GM03348 (cell line): Measurements from ENCODE around the gene FAM168B.

ENCODE experiments used
- DNase-seq: peaks from one replicate; pipeline ENCODE4 v3.0.0; 2012; ENCODE audit warnings: low spot score

The FAM168B gene

GRCh38 chr2:131055169-131056065 is 37.8 kb downstream of the FAM168B start:
- DNase-seq = peak; percentile 83

DNA sequence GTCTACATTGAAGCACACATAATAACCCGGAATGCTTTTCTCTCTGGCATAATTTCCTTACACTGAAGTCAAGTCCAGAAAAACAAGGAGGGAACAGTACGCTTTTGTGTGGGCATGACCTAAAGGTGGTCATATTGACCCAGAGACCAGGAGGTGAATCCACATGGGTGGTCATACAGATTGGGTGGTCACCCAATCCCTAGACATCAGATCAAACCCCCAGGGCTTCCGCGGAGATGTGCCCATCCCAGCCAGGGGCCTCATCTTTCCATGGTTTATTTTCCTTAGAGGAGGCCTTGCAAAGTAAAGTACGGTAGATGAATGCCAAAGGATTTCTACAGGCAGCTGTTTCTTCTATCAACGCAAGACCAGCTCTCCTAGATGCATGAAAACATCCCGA is 38.8 kb downstream of the FAM168B start:
- no peak for DNase-seq

DNA sequence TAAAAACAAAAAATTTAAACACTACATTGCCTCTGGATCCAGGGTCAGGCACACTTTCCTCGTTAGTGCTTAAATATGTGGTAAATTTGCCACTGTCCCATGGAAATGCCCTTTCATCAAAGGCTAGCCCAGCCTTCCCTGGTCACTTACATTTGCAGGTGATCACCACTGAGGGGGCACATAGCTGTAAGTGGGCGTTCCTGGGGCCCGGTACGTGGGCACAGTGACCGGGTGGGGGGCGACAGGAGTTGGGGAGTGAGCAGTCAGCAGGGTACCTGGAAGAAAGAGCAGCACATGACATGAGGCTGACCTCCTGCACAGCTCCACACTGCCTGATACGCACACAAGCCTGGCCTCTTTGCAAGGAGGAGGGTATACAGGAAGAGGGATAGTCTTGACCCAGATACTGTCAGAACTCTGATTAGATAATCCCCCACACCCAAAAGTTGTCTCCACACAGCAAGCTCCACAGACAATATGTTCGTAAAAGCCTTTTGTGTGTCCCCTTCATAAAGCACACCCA is 40.5 kb downstream of the FAM168B start:
- no peak for DNase-seq

DNA sequence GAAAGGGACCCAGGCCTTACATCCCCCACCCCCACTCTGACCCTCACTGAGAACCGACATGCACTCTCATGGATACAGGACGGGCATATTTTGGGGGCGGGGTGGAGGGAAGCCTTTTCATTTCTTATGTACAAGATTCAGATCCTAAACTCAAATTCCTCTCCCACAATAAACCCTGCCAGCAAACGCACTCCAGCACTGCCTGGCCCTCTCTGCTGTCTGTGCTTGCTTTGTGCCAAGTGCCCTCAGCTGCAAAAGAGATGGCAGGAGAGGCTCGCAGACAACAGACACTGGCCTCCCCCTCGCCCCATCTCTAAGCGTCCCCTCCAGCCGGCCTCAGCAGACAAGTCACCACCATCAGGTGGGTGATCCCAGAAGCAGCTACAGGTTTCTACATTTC is 42.4 kb downstream of the FAM168B start:
- DNase-seq = no peak

DNA sequence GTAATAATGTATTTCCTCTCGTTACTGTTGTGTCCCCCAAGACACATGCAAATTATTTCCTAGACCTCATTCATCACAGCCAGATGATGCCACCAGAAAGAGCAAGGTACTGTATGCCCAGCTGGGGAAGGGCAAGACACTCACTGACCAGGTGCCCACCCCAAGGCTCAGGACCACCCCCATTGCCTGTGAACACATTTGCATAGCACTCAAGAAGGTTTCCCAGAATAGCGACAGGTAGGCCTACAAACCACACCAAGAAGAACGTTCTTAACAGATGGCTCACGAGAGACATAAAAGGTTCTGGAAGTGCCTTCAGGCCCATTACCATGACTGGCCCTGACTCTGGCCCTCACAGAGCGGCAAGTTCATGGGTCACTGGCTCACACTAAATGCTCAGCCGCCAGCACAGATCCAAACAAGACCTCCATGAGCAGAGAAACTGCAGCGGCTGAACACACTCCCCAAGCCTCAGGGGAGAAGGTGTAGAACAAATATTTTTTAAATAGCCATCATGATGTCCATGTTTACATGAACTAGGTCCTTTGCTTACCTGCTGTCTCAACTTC is 44.0 kb downstream of the FAM168B start:
- DNase-seq = no peak

- no peak for DNase-seq
Measured at GRCh38 chr2:131048641-131049040, 44.6 kb downstream of the FAM168B start.

DNA sequence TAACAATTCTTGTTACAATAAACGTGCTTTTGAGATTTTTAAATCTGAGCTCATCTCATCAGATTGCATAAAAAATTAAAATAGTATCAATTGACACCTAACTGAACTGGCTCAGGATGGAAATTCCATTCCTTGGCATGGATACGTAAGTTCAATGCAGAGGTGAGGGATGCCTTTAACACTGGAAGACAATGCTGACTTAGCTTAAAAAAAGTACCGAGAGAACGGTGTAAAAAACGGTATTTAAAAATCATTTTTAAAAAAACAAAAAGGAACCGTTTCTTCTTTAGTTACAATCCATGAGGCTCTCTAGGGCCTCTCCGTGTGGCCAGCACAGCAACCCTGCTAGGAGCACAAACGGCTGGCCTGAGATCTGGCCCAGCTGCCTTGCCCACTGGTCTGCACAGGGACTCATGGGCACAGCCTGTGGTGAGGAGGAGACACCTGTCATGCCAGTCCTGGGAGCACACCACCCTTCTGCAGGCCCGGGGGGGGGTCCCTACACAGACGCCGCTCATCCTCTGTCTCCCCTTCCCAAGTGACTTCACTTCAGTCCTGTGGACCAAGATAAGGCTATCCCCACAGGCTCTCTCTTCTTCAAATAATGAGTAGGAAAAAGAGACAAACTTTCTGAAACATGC is 45.2 kb downstream of the FAM168B start:
- no peak for DNase-seq

GRCh38 chr2:131046918-131047652 is 46.2 kb downstream of the FAM168B start:
- DNase-seq = no peak

- no peak for DNase-seq
Measured at GRCh38 chr2:131046028-131046917, 47.0 kb downstream of the FAM168B start.

DNA sequence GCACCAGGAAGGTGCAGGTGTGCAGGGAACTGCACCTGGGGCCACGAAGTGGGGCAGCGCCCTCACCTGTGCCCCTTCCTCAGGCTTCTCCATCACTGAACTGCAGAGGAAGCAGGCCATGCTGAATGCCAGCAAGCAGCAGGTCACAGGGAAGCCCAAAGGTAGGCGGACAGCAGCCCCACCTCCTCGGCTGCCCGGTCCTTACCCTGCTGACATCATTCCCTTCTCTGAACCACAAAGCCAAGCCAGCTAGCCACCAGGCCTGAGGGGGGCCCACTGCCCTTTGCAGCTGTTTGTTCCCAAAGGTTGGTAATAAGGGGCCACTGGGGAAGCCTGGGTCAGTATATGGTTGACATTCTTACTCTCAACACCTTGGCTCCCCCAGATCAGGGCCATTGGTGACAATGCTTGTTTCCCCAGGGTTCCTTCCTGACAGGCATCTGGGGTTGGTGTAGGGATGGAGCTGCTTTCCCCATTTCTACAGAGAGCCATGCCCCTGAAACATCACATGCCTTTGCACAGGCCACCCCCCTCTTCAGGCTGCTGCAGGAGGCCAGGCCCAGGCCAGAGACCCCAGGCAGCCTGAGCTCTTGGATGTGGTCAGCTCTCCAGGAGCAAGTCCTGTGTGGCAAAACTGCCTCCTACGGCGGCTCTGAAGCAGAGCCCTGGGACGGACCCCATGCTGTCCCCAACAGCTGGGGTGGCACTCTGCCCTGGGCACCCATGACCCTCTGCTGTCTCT is 47.8 kb downstream of the FAM168B start:
- DNase-seq = no peak

DNA sequence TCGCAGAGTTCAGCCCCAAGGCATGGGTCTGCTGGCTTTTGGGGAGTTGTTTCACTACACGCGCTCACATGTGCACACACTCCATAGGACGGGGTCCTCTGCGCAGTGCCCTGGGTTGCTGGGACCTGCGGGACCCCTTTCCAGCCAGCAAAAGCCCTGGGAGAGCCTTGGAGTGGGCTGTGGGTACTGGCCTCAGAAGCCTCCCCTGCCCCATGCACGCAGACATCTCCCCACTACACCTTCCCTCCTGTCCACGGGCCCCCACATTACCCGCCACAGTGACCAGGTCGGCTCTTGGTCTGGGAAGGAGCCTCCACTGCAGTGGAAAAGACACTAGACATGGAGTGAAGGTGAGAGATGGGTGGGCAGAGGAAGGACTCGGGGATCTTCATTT is 48.5 kb downstream of the FAM168B start:
- no peak for DNase-seq

GRCh38 chr2:131044075-131044756 is 49.0 kb downstream of the FAM168B start:
- no peak for DNase-seq

GRCh38 chr2:131043199-131044074 is 49.8 kb downstream of the FAM168B start:
- DNase-seq = no peak

DNA sequence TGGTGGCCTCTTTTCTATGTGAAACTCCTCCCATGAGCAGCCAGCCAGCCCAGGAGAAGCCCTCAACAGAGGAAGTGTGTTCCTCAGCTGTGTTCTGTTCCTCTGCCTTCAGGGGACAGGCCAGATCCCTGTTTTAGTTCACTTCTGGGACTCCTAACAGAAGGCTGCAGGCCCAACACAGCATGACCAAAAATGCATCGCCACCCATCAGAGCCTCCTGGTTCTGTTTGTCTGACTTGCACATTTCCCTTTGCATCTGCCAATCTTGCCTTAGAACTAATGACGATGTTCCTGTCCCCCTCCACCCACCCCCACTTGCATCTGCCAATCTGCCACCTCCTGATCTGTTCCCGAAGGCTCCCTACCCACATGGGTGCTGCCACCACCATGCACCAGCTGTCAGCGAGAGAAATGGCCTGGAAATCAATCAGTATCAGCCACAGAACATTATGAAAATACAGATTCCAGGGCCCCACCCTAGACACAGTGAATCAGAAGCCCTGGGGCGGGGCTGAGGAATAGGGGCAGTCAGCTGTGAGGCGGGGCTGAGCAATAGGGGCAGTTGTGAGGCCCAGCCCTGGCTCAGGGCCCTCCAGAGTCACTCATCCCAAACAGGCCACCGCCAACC is 51.0 kb downstream of the FAM168B start:
- DNase-seq = no peak

DNA sequence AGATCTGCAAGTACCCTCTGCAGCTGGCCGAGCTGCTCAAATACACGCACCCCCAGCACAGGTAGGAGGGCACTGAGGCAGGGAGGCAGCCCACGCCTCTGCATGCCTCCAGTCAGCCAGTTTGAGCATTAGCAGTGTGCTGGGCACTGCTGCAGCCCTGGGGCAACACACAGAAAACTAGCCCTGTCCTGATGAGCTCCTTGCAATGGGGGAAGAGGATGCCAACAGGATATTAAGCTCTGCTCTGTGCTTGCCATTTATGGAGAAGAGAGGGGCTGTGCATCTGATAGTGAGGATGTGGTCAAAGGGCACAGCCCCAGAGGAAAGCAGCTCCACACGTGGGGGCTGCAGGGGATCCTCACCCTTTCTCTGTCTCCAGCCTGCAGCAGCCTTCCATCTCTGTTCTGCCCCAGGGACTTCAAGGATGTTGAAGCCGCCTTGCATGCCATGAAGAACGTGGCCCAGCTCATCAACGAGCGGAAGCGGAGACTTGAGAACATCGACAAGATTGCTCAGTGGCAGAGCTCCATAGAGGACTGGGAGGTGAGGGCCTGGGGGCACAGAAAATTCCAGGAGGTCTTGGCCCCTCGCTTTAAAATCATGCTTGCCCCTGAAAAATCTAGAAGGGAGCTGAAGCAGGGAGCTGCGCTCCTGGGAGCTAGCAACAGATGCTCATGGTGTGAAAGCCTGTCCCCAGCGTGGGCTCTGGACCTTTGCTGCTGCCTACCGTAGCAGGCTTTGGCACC is 51.7 kb downstream of the FAM168B start:
- DNase-seq = no peak

GRCh38 chr2:131040661-131041401 is 52.4 kb downstream of the FAM168B start:
- no peak for DNase-seq
